ENCODE measurements around the gene SLC35F5.
A peak's percentile ranks its signal among the peaks of the same experiment; 100 is the strongest.
"Not testable (repeated sequence)": the region's sequence is repeated elsewhere in the genome, so short reads cannot be mapped to it uniquely, and the experiment has no call there.

SLC35F5 gene, protein sequence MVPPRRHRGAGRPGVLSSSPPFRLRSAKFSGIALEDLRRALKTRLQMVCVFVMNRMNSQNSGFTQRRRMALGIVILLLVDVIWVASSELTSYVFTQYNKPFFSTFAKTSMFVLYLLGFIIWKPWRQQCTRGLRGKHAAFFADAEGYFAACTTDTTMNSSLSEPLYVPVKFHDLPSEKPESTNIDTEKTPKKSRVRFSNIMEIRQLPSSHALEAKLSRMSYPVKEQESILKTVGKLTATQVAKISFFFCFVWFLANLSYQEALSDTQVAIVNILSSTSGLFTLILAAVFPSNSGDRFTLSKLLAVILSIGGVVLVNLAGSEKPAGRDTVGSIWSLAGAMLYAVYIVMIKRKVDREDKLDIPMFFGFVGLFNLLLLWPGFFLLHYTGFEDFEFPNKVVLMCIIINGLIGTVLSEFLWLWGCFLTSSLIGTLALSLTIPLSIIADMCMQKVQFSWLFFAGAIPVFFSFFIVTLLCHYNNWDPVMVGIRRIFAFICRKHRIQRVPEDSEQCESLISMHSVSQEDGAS

GRCh38 chr2:113756355-113757137 lies at the start of gene SLC35F5:
TSS of gene SLC35F5 (minus strand) at chr2:113756642. CDS start at chr2:113756409, 233 bp downstream.
- DNase-seq: peak; percentile 83 to 87

- peak; percentile 67 to 79 for DNase-seq
Observed at GRCh38 chr2:113799375-113799774, 42.9 kb upstream of the SLC35F5 start.

DNA sequence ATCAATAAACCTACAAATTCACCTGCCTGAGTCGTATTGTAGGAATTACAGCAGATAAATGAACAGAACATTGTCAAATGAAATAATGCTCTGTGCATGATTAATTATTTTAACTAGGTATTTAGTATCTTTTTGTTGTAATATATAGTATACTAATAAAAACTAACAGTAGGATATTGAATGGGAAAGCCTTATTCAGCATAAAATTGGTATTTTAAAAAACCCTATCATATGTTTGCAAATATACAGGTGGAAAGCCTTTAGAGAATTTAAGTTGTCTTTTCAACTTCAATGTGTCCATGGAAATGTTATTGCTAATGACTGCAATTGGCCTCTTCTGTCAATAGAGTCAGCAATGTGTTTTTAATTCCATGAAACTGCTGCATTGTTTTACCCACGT lies 40.8 kb upstream of the SLC35F5 start:
- no peak for DNase-seq

- no peak for DNase-seq
Observed at GRCh38 chr2:113796592-113797175, 40.2 kb upstream of the SLC35F5 start.

- no peak for DNase-seq
Observed at GRCh38 chr2:113795405-113795920, 39.0 kb upstream of the SLC35F5 start.

DNA sequence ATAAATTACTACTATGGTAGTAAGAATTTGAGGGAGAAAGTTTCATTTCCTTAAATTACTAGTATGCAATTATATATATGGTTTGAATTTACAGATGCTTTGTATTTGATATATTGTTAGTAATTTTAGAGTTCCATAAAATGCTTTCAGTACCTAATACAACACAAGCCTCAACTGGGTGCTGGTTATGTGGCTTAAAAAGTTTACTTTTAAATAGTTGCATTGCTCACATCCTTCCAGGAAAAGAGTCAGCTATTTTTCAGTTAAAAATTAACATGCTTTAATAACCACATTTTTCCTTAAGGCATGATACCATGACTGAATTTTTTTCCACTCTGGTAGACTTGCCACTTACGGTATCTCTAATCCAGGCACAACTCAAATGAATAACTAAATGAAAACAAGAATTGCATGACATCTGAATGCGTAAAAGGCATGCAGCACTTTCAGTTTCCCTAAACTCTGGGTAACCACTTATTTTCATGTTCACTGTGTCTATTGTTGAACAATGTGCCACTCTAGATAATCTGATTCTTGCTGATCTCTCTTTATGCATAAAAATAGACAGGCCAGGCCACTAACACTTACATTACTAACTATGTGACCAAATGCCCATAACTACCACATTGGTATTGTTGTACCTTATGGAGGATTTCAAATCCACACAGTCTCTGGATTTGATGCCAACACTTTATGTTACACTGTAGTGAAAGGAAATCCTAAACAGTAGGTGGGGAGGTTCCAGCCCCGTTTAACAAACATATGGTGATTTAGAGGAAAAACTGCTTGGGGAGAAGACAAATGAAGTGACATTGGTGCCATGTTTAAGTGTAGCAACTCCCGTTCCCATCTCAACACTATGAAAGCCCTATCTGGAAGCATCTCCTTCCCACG lies 35.5 kb upstream of the SLC35F5 start:
- DNase-seq: no peak

DNA sequence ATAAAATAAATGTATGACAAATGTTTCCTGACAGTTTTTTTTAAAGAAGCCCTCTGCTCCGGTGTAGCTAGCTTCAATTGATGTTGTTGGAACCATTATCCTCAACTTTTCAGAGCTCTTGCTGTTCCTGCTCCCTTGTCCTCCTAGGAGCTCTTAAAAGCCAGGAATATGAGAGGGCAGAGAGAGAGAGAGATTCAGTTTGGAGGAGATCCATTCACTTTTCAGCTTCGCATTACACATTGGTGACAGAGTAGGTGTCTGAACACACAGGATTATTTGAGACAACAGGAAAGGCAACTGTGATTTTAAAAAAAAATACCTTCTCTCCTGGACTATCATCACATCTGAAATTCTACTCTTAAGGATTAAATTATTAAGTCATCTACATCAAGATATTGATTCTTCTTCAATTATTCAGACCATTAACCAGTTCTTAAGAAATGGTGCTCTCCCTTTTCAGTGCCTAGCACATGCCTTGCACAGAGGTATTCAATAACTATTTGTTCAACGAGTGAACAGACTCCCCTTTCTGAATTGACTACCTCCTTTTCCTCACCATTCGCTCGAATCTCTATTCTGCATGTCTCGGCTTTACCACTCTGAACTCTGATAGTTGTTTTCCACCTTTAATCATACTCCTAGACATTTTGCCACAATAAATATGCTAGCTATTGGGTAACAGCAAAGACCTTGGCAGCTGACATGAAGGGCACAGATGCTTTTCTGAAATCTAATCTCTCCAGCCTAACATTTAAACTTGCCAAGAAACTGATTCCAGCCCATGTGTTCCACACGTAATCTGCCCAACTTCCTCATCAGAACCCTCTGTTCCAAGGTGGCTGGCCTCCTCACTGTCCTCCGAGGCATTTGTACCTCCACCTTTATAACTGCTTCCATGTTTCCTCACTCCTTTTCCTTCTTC lies 28.6 kb upstream of the SLC35F5 start:
- no peak for DNase-seq

GRCh38 chr2:113780472-113780871 lies 24.0 kb upstream of the SLC35F5 start:
- DNase-seq: no peak

DNA sequence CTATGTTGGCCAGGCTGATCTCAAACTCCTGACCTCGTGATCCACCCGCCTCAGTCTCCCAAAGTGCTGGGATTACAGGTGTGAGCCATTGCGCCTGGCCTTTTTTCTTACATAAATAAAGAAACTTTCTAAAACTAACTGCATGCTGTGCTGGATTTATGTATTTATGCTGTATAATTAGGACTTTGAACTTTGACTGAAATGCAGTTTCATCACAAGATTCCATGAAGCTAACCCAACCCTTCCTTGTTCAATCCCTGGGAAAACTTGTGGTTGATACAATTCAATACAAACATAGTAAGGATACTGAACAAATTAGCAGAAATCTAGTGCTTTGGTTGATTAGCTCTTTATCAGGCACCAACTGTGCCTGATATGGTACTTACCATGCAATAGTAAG lies 20.9 kb upstream of the SLC35F5 start:
- no peak for DNase-seq

DNA sequence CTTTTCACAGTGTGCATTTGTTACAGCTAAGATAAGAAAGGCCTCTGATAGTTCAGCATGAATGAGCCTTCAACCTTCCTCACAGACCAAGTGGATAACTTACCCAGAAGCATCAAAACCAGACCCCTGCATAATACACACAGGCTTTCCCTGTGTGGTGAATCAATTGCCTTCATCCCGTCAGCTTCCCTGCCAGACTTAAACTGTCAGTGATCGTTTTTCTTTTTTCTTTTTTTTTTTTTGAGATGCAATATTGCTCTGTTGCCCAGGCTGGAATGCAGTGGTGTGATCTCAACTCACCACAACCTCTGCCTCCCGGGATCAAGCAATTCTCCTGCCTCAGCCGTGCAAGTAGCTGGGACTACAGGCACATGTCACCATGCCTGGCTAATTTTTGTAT lies 20.5 kb upstream of the SLC35F5 start:
- DNase-seq: no peak

- not testable (repeated sequence) for DNase-seq
Observed at GRCh38 chr2:113774616-113775015, 18.2 kb upstream of the SLC35F5 start.

DNA sequence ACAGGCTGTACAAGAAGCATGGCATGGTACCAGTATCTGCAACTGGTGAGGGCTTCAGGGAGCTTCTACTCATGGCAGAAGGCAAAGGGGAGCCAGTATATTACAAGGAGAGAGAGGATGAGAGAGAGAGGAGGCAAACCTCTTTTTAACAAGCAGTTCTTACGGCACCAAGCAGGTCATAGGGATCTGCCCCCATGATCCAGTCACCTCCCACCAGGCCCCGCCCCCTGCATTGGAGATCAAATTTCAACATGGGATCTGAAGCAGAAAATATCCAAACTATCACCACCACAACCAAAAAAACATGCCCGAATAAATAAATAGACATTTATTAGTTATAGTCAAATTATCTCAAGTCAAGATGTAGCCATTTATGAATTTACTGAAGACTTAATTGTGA lies 14.5 kb upstream of the SLC35F5 start:
- no peak for DNase-seq

- no peak for DNase-seq
Observed at GRCh38 chr2:113769555-113769954, 13.1 kb upstream of the SLC35F5 start.

GRCh38 chr2:113768770-113769169 lies 12.3 kb upstream of the SLC35F5 start:
- no peak for DNase-seq

- DNase-seq: no peak
Observed at GRCh38 chr2:113767811-113768460, 11.5 kb upstream of the SLC35F5 start.

- no peak for DNase-seq
Observed at GRCh38 chr2:113765276-113765675, 8.8 kb upstream of the SLC35F5 start.

- DNase-seq: no peak
Observed at GRCh38 chr2:113762377-113763118, 6.1 kb upstream of the SLC35F5 start.

DNA sequence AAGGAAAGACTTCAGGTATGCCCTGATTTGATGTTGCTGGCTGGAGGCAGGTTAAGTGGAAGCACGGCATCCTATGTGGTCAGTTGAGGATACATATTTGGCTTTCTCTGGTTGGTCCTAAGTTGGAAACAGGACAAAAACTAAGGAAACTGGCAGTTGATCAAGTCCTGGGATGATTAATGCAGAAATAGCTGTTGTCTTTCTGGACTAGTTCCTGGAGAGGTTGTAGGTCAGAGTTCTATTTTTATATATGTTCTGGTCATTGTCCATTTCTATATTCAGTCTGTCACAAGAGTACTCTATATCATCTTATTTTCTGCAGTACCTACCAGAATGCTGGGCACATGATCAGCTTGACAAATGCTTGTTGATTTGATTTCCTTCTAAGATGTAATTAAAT lies 4.0 kb upstream of the SLC35F5 start:
- DNase-seq: no peak

- DNase-seq: no peak
Observed at GRCh38 chr2:113757138-113757657, 756 bp upstream of the SLC35F5 start.
